H1 (cell line): ENCODE results near the gene MARCKS. TPM values are rescaled to one million over a fixed set of nuclear protein-coding genes. Genes with fewer than 3 reads are reported as not detected.

Experiments
- ATF3 ChIP-seq: IDR thresholded peaks from 2 replicates; pipeline ENCODE4 v1.6.1; 2011; ENCODE audit warnings: low read depth, mild to moderate bottlenecking, low read length; ENCODE audit not compliant: insufficient read depth
- BACH1 ChIP-seq: IDR thresholded peaks from 2 replicates; pipeline ENCODE4 v1.6.1; 2012; ENCODE audit warnings: low read length, improper control_type of control experiment
- KDM4A ChIP-seq: IDR thresholded peaks from one replicate; pipeline ENCODE4 v1.7.1; 2012; ENCODE audit warnings: low read depth, mild to moderate bottlenecking, moderate library complexity, low read length, inconsistent platforms; ENCODE audit not compliant: severe bottlenecking
- SP1 ChIP-seq: IDR thresholded peaks from 2 replicates; pipeline ENCODE4 v1.6.1; 2011; ENCODE audit warnings: low read depth, low read length
- SRF ChIP-seq: IDR thresholded peaks from 2 replicates; pipeline ENCODE4 v1.6.1; 2011; ENCODE audit warnings: mild to moderate bottlenecking, low read depth, low read length, moderate library complexity
- polyA plus RNA-seq, 7 experiments: library from polyadenylated mRNA; depleted of rRNA in 3 of 7; stranded (reverse) in 5 of 7; unstranded in 2 of 7; fragments of >200 nt in 5 of 7; fragments of 200-250 nt in 2 of 7; gene quantifications; 1 replicate in 5 of 7; 2 replicates in 1 of 7; 4 replicates in 1 of 7; pipeline versions ENCODE4 v1.2.1 to v1.2.3, GENCODE V29; 2011 to 2013; ENCODE audit warnings: missing spikeins in 2 of 7, mixed read lengths in 2 of 7
- total RNA-seq: library from RNA; stranded (reverse); fragmentation: NEBNext Ultra II Directional; extraction: Animal tissue kit (Norgen Biotek cat#: 25700); gene quantifications from 2 replicates; pipeline ENCODE4 v1.2.1, GENCODE V29; 2021
- TF ChIP-seq, protein P1 (sequence below): fragments of 300-600 bp; sonication (generic); IDR thresholded peaks from 2 replicates; pipeline ENCODE4 v1.7.1; 2012; ENCODE audit warnings: low read length, moderate library complexity, mild to moderate bottlenecking, inconsistent platforms; ENCODE audit not compliant: insufficient replicate concordance
- TF ChIP-seq, protein P2 (sequence below): IDR thresholded peaks from 2 replicates; pipeline ENCODE4 v1.6.1; 2011; ENCODE audit warnings: low read length, improper control_type of control experiment

Gene MARCKS
- total and polyA plus RNA-seq, 2 of the 8 experiments (the other 6 are each of a cell fraction or from before 2014, with no cell fraction given): 26.6 to 111 TPM

GRCh38 chr6:113854531-113855499 lies 2.3 kb upstream of the MARCKS start (continued):
- TF ChIP-seq, protein P1, sequence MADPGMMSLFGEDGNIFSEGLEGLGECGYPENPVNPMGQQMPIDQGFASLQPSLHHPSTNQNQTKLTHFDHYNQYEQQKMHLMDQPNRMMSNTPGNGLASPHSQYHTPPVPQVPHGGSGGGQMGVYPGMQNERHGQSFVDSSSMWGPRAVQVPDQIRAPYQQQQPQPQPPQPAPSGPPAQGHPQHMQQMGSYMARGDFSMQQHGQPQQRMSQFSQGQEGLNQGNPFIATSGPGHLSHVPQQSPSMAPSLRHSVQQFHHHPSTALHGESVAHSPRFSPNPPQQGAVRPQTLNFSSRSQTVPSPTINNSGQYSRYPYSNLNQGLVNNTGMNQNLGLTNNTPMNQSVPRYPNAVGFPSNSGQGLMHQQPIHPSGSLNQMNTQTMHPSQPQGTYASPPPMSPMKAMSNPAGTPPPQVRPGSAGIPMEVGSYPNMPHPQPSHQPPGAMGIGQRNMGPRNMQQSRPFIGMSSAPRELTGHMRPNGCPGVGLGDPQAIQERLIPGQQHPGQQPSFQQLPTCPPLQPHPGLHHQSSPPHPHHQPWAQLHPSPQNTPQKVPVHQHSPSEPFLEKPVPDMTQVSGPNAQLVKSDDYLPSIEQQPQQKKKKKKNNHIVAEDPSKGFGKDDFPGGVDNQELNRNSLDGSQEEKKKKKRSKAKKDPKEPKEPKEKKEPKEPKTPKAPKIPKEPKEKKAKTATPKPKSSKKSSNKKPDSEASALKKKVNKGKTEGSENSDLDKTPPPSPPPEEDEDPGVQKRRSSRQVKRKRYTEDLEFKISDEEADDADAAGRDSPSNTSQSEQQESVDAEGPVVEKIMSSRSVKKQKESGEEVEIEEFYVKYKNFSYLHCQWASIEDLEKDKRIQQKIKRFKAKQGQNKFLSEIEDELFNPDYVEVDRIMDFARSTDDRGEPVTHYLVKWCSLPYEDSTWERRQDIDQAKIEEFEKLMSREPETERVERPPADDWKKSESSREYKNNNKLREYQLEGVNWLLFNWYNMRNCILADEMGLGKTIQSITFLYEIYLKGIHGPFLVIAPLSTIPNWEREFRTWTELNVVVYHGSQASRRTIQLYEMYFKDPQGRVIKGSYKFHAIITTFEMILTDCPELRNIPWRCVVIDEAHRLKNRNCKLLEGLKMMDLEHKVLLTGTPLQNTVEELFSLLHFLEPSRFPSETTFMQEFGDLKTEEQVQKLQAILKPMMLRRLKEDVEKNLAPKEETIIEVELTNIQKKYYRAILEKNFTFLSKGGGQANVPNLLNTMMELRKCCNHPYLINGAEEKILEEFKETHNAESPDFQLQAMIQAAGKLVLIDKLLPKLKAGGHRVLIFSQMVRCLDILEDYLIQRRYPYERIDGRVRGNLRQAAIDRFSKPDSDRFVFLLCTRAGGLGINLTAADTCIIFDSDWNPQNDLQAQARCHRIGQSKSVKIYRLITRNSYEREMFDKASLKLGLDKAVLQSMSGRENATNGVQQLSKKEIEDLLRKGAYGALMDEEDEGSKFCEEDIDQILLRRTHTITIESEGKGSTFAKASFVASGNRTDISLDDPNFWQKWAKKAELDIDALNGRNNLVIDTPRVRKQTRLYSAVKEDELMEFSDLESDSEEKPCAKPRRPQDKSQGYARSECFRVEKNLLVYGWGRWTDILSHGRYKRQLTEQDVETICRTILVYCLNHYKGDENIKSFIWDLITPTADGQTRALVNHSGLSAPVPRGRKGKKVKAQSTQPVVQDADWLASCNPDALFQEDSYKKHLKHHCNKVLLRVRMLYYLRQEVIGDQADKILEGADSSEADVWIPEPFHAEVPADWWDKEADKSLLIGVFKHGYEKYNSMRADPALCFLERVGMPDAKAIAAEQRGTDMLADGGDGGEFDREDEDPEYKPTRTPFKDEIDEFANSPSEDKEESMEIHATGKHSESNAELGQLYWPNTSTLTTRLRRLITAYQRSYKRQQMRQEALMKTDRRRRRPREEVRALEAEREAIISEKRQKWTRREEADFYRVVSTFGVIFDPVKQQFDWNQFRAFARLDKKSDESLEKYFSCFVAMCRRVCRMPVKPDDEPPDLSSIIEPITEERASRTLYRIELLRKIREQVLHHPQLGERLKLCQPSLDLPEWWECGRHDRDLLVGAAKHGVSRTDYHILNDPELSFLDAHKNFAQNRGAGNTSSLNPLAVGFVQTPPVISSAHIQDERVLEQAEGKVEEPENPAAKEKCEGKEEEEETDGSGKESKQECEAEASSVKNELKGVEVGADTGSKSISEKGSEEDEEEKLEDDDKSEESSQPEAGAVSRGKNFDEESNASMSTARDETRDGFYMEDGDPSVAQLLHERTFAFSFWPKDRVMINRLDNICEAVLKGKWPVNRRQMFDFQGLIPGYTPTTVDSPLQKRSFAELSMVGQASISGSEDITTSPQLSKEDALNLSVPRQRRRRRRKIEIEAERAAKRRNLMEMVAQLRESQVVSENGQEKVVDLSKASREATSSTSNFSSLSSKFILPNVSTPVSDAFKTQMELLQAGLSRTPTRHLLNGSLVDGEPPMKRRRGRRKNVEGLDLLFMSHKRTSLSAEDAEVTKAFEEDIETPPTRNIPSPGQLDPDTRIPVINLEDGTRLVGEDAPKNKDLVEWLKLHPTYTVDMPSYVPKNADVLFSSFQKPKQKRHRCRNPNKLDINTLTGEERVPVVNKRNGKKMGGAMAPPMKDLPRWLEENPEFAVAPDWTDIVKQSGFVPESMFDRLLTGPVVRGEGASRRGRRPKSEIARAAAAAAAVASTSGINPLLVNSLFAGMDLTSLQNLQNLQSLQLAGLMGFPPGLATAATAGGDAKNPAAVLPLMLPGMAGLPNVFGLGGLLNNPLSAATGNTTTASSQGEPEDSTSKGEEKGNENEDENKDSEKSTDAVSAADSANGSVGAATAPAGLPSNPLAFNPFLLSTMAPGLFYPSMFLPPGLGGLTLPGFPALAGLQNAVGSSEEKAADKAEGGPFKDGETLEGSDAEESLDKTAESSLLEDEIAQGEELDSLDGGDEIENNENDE: no peak
- TF ChIP-seq BACH1 (no peak), ATF3 (no peak), SP1 (no peak), SRF (no peak), KDM4A (peak; percentile 64)
- TF ChIP-seq, protein P2, sequence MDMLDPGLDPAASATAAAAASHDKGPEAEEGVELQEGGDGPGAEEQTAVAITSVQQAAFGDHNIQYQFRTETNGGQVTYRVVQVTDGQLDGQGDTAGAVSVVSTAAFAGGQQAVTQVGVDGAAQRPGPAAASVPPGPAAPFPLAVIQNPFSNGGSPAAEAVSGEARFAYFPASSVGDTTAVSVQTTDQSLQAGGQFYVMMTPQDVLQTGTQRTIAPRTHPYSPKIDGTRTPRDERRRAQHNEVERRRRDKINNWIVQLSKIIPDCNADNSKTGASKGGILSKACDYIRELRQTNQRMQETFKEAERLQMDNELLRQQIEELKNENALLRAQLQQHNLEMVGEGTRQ: no peak
